IMR-90 (cell line): ENCODE data around the gene PRLR. TPM values are rescaled to one million over a fixed set of nuclear protein-coding genes. Genes with fewer than 3 reads are reported as not detected.

Experiments used
- ATAC-seq: fragments of 200-7000 bp; cut with Tn5 transposase; 2 replicates; pipeline ENCODE4 v1.9.1; 2020; ENCODE audit warnings: low read depth, mild to moderate bottlenecking, moderate library complexity
- BruUV-seq: library from RNA; stranded (reverse); fragments of 400-500 nt; replicated peaks from 2 replicates; lab custom pipeline; 2021; lab: Mats Ljungman, UMichigan
- CTCF ChIA-PET: fragments of 300-600 bp; formaldehyde crosslinking; extraction: SDS; loops from one replicate; lab custom pipeline; 2021; ENCODE audit warnings: antibody characterized with exemption; lab: Yijun Ruan, JAX
- POLR2A ChIA-PET: fragments of 300-600 bp; sonication (Branson Sonifier 250); formaldehyde crosslinking; loops from one replicate; lab custom pipeline; 2022; ENCODE audit warnings: antibody characterized with exemption; ENCODE audit not compliant: unreplicated experiment; lab: Charles Lee
- DNase-seq: peaks from one replicate; pipeline ENCODE4 v3.0.0; 2013
- H2AFZ ChIP-seq: replicated peaks from 2 replicates; pipeline ENCODE3; 2013; ENCODE audit warnings: low read length, mild to moderate bottlenecking; ENCODE audit not compliant: poor library complexity
- H2AK5ac ChIP-seq: 2 replicates; pipeline ENCODE4 v1.6.1; 2013; ENCODE audit warnings: low read depth, low read length, inconsistent platforms
- H2AK9ac ChIP-seq: replicated peaks from 2 replicates; pipeline ENCODE3; 2013; ENCODE audit warnings: mild to moderate bottlenecking, low read depth, low read length, moderate library complexity; ENCODE audit not compliant: poor library complexity
- H2BK120ac ChIP-seq: 2 replicates; pipeline ENCODE4 v1.6.1; 2013; ENCODE audit warnings: low read depth, low read length, inconsistent platforms
- H2BK15ac ChIP-seq: 3 replicates; pipeline ENCODE4 v1.6.1; 2013; ENCODE audit warnings: low read depth, low read length, inconsistent platforms
- H2BK20ac ChIP-seq: 2 replicates; pipeline ENCODE4 v1.6.1; 2013; ENCODE audit warnings: low read depth, mild to moderate bottlenecking, inconsistent platforms, low read length, moderate library complexity
- H2BK5ac ChIP-seq: 2 replicates; pipeline ENCODE4 v1.6.1; 2013; ENCODE audit warnings: mild to moderate bottlenecking, low read depth, low read length, inconsistent platforms; ENCODE audit not compliant: poor library complexity, severe bottlenecking
- H3K14ac ChIP-seq: replicated peaks from 2 replicates; pipeline ENCODE4 v1.6.1; 2013; ENCODE audit warnings: low read depth, low read length, inconsistent platforms
- H3K18ac ChIP-seq: 2 replicates; pipeline ENCODE4 v1.6.1; 2013; ENCODE audit warnings: low read depth, low read length, control low read depth
- H3K23ac ChIP-seq: 2 replicates; pipeline ENCODE4 v1.6.1; 2013; ENCODE audit warnings: low read depth, low read length, inconsistent platforms
- H3K27ac ChIP-seq: 2 replicates; pipeline ENCODE4 v1.5.1; 2013; ENCODE audit warnings: mild to moderate bottlenecking, control low read depth, low read length; ENCODE audit not compliant: insufficient read depth
- H3K27me3 ChIP-seq: 2 replicates; pipeline ENCODE4 v1.6.1; 2013; ENCODE audit warnings: low read length; ENCODE audit not compliant: control insufficient read depth, insufficient read depth
- H3K36me3 ChIP-seq: 2 replicates; pipeline ENCODE4 v1.6.1; 2013; ENCODE audit warnings: low read length, mixed read lengths; ENCODE audit not compliant: control insufficient read depth, insufficient read depth
- H3K4ac ChIP-seq: 2 replicates; pipeline ENCODE4 v1.6.1; 2013; ENCODE audit warnings: low read depth, low read length, inconsistent platforms
- H3K4me1 ChIP-seq: 2 replicates; pipeline ENCODE4 v1.6.1; 2013; ENCODE audit warnings: low read length, mixed read lengths; ENCODE audit not compliant: control insufficient read depth, insufficient read depth
- H3K4me2 ChIP-seq: 2 replicates; pipeline ENCODE4 v1.6.1; 2013; ENCODE audit warnings: low read depth, mild to moderate bottlenecking, control low read depth, low read length, moderate library complexity
- H3K4me3 ChIP-seq: 2 replicates; pipeline ENCODE4 v1.5.1; 2013; ENCODE audit warnings: low read depth, mild to moderate bottlenecking, control low read depth, low read length, moderate library complexity; ENCODE audit not compliant: insufficient read depth
- H3K56ac ChIP-seq: 2 replicates; pipeline ENCODE4 v1.6.1; 2013; ENCODE audit warnings: low read length, inconsistent platforms; ENCODE audit not compliant: insufficient read depth; ENCODE audit errors: extremely low read depth
- H3K79me1 ChIP-seq, 2 experiments: 2 replicates each; pipeline ENCODE4 v1.6.1; 2013; ENCODE audit warnings: low read length in 2 of 2, inconsistent platforms in 1 of 2, low read depth in 1 of 2
- H3K9ac ChIP-seq: 2 replicates; pipeline ENCODE4 v1.6.1; 2013; ENCODE audit warnings: low read depth, low read length, control low read depth
- H3K9me1 ChIP-seq: 2 replicates; pipeline ENCODE4 v1.6.1; 2013; ENCODE audit warnings: low read length, inconsistent platforms; ENCODE audit not compliant: insufficient read depth
- H3K9me3 ChIP-seq: 2 replicates; pipeline ENCODE4 v1.6.1; 2013; ENCODE audit warnings: low read length; ENCODE audit not compliant: control insufficient read depth, insufficient read depth
- H4K20me1 ChIP-seq: 2 replicates; pipeline ENCODE4 v1.6.1; 2013; ENCODE audit warnings: low read length, inconsistent platforms; ENCODE audit not compliant: insufficient read depth
- H4K5ac ChIP-seq: 2 replicates; pipeline ENCODE4 v1.6.1; 2013; ENCODE audit warnings: mild to moderate bottlenecking, low read depth, low read length, control low read depth
- H4K8ac ChIP-seq, 2 experiments: 2 replicates each; pipeline ENCODE4 v1.6.1; 2013; ENCODE audit warnings: low read depth in 2 of 2, low read length in 2 of 2, control low read depth in 1 of 2, inconsistent platforms in 1 of 2
- H4K91ac ChIP-seq: 2 replicates; pipeline ENCODE4 v1.6.1; 2013; ENCODE audit warnings: low read depth, low read length, inconsistent platforms; ENCODE audit not compliant: insufficient read depth
- MAFK ChIP-seq: IDR thresholded peaks from 2 replicates; pipeline ENCODE4 v1.6.1; 2012; ENCODE audit warnings: low read depth, low read length, improper control_type of control experiment
- SMC3 ChIP-seq: fragments of 150-350 bp; IDR thresholded peaks from 2 replicates; pipeline ENCODE4 v1.6.1; 2016; ENCODE audit warnings: low read depth, mild to moderate bottlenecking, antibody characterized with exemption, low read length, moderate library complexity
- WGBS, 2 experiments: methylation state at CpG; one replicate each; pipeline versions ENCODE4 v1.1.5 to v1.1.7; 2013; ENCODE audit warnings: missing lambda C conversion rate in 2 of 2; ENCODE audit not compliant: insufficient read length in 1 of 2; ENCODE audit errors: extremely low coverage in 2 of 2; 5-methylcytosine and 5-hydroxymethylcytosine counted together
- dilution Hi-C: fragments of 300-500 bp; cut with HindIII; formaldehyde crosslinking; loops from one replicate; pipeline ENCODE4 v1.14.3; 2018; ENCODE audit warnings: low sequenced_read_pairs; ENCODE audit not compliant: unreplicated experiment
- in situ Hi-C: fragments of 300-500 bp; cut with MboI; formaldehyde crosslinking; loops from 3 replicates; pipeline ENCODE4 v1.14.3; 2019; ENCODE audit warnings: low sequenced_read_pairs, inconsistent platforms, mixed read lengths
- intact Hi-C: fragments of 100-400 bp; cut with micrococcal nuclease; formaldehyde crosslinking; loops from 2 replicates; pipeline ENCODE4 v1.10.0; 2022
- polyA plus RNA-seq, 3 experiments: library from polyadenylated mRNA; depleted of rRNA; stranded (reverse); fragments of >200 nt; gene quantifications; 2 replicates each; pipeline ENCODE4 v1.2.3, GENCODE V29; 2012; ENCODE audit warnings: low replicate concordance in 1 of 3
- total RNA-seq: library from RNA; depleted of rRNA; stranded (reverse); fragments of >200 nt; gene quantifications from 2 replicates; pipeline ENCODE4 v1.2.3, GENCODE V29; 2012

The PRLR gene
- total and polyA plus RNA-seq, 2 of the 4 experiments (the other 2 are of a cell fraction) = 0.24 to 0.54 TPM

GRCh38 chr5:35069188-35069587, 161.1 kb downstream of the PRLR start:
- no peaks in the 10 kb centered on the region for H3K36me3 ChIP-seq
- H2BK5ac ChIP-seq = no peak overlapping the region
- no peak overlapping the region for H3K56ac ChIP-seq
- no peaks in the 10 kb centered on the region for H4K20me1 ChIP-seq
- no peak overlapping the region for H2AK9ac ChIP-seq
- CTCF ChIA-PET = no interaction called here
- H3K18ac ChIP-seq = no peak overlapping the region
- H2AFZ ChIP-seq = no peak overlapping the region
- H2AK5ac ChIP-seq = no peak overlapping the region
- no peak overlapping the region for H4K91ac ChIP-seq
- H3K9ac ChIP-seq = no peak overlapping the region
- H2BK20ac ChIP-seq = no peak overlapping the region
- dilution Hi-C loops = no loop called here
- no CpG with 5 or more reads among the region's 1 CpG for whole genome bisulfite sequencing, 2 experiments
- H3K9me1 ChIP-seq = no peaks in the 10 kb centered on the region
- no peak overlapping the region for H3K14ac ChIP-seq
- no TSS peak for BruUV-seq
- in situ Hi-C loops = no loop called here
- TF ChIP-seq SMC3 = no peak
- TF ChIP-seq MAFK = no peak
- no peak overlapping the region for H3K4me2 ChIP-seq
- H3K79me1 ChIP-seq = no peaks in the 10 kb centered on the region
- H3K27ac ChIP-seq = no peak overlapping the region
- no peak overlapping the region for H2BK15ac ChIP-seq
- ATAC-seq (no peak), DNase-seq (no peak)
- H3K4ac ChIP-seq = no peak overlapping the region
- no peaks in the 10 kb centered on the region for H3K4me1 ChIP-seq
- no peak overlapping the region for H3K4me3 ChIP-seq
- H2BK120ac ChIP-seq = no peak overlapping the region
- peaks cover 2% of the 10 kb centered on the region; the same call in 1 of the 2 replicates for H3K9me3 ChIP-seq
- peaks cover 3% of the 10 kb centered on the region for H3K27me3 ChIP-seq
- no peak overlapping the region for H4K8ac ChIP-seq
- H3K23ac ChIP-seq = no peak overlapping the region
- POLR2A ChIA-PET = no interaction called here
- intact Hi-C loops = no loop called here
- H4K5ac ChIP-seq = no peak overlapping the region
